IPS DF 4.7 (cell line): ENCODE results near the gene UBA7.
A peak's percentile ranks its signal among the peaks of the same experiment; 100 is the strongest.

Experiments
- DNase-seq: peaks from one replicate; pipeline ENCODE4 v3.0.0-alpha.2; 2013; ENCODE audit warnings: low spot score; ENCODE audit errors: extremely low read depth

UBA7 gene

DNA sequence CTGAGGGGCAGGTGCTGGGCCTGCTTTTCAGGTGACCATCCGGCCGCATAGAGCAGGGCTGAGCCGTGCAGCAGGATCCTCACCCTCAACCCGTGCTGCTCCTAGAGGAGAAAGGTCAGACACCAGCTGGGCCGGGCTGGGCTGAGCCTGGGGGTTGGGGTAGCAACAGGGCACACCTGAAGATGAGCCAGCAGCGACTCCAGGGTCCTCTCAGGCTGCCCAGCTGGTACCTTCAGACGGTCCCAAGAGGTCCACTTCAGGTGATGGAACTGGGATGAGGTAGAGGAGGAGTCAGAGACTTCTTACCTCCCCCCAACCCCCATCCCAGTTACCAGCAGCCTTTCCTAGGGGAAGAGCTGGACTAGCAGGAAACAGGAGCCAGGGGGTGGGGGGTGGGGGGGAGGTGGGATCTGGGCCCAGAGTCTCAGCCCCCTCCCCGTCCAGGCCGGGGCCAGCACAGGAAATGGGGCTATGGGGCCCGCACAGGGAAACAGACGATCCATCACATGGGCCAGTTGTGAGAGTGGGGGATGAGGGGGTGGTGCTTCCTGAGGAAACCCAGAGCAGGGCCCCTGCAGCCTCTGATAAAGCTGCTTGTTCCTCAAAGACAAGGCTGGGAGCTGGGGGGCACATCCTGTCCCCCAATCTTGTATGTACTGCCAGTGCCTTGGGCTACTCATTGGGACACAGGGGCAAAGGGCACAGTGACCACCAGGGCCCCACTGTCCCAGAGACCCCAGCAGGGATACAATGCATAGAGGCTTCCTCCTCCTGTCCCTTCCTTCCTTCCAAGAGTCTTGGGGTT lies 7.7 kb downstream of the UBA7 start:
- no peak for DNase-seq

- no peak for DNase-seq
Measured at GRCh38 chr3:49805367-49805782, 8.4 kb downstream of the UBA7 start.

GRCh38 chr3:49804141-49805041 lies 9.4 kb downstream of the UBA7 start:
- no peak for DNase-seq

GRCh38 chr3:49803465-49804140 lies 10.2 kb downstream of the UBA7 start:
- no peak for DNase-seq

GRCh38 chr3:49802719-49803464 lies 10.9 kb downstream of the UBA7 start, which contains the start of gene INKA1:
TSS of gene INKA1 (plus strand) at chr3:49803261. CDS start at chr3:49803393, 132 bp downstream.
- peak; percentile 58 for DNase-seq

DNA sequence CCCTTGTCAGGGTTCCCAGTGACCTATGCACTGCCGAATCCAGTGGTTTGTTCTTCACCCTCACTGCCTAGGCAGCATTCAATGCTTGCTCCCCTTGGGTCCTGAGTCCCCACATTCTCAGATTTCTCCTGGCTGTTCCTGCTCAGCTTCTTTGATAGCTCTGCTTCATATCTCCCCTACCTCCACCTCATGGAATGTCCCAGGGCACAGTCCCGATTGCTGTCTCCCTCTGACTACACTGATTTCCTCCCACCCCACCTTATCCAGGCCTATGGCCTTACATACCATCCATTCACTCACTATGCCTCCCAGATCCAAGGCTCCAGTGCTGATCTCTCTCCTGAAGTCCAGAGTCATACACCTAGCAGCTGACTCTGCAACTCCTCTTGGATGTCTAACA lies 12.6 kb downstream of the UBA7 start:
- no peak for DNase-seq

DNA sequence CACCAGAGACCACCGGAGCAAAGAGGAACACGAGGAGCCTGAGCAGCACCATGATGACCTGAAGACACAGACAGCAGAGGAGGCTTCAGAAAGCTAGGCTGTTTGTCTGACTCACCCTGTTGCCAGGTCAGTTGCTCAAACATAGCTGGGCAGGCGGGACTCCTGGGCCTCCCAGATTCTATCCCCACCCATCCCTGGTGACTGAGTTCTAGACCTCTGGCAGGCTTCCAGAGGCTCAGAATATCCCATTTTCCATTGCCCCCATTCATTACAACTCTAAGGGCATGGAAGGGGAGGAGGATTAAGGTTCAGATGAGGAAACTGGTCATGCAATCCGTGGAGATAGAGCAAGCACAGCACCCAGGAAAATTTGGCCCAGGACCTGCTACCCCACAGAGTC lies 14.0 kb downstream of the UBA7 start, which contains the start of gene CDHR4:
CDHR4 (minus strand) TSS at position 113 of the 400 bp plus-strand sequence; CDS start at position 52, 61 bp downstream.
- no peak for DNase-seq

GRCh38 chr3:49799105-49799504 lies 14.6 kb downstream of the UBA7 start:
- DNase-seq = no peak

DNA sequence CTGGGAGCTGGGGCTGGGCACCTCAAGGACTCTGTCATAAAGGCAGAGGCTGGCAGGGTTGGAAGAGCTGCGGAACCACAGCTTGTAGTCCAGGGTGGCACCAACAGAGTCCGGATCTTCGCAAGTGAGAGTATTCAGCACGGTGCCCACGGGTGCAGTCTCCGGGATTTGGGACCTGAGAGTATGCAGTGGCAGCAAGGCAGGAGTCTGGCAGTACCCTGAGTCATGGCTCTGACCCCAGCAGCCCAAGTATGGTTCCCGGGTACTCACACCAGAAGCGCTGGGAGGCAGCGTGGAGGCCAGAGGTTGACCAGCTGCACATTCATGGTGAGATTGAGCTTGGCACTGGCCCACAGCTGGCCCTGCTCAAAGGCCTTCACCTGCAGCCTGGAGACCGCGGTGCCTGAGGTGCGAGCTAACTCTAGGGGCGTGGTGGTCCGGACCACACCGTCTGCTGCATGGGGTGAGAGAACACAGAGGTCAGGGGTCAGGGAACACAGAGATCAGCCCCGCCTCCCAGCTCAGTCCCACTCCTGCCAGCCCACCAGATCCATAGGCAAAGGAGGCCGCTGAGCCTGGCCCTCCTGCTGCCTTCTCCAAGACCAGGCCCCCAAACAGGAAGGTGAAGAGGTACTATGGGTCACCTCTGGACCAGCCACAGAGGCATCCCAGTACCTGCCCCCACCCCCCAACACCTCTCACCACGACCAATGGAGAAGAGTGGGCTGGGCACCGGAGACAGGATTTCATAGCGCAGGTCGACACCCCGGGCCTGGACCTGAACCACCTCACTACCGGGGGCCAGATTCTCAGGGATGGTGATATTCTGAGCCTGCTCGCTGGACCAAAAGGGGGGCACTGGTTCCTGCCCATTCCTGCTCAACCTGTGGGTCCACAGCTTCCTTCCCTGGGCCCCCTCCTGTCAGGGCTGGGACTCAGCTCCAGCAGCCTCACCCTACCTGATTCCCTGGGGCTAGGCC lies 18.5 kb downstream of the UBA7 start:
- DNase-seq = no peak

GRCh38 chr3:49794431-49794830 lies 19.3 kb downstream of the UBA7 start:
- no peak for DNase-seq

- no peak for DNase-seq
Measured at GRCh38 chr3:49793486-49794085, 20.2 kb downstream of the UBA7 start.

- DNase-seq = no peak
Measured at GRCh38 chr3:49792371-49793150, 21.2 kb downstream of the UBA7 start.

- no peak for DNase-seq
Measured at GRCh38 chr3:49791571-49791970, 22.2 kb downstream of the UBA7 start.

- DNase-seq = no peak
Measured at GRCh38 chr3:49790626-49791411, 22.9 kb downstream of the UBA7 start.

GRCh38 chr3:49788056-49788455 lies 25.7 kb downstream of the UBA7 start:
- no peak for DNase-seq

- DNase-seq = no peak
Measured at GRCh38 chr3:49787536-49787935, 26.2 kb downstream of the UBA7 start.

- DNase-seq = no peak
Measured at GRCh38 chr3:49787182-49787464, 26.6 kb downstream of the UBA7 start.
